Measurements from ENCODE around the gene EVI5L. TPM values are rescaled to one million over a fixed set of nuclear protein-coding genes. Genes with fewer than 3 reads are reported as not detected.

EVI5L gene
- total RNA-seq, 4 donors from 2014 or later, result 7.7 to 22.3 (median 14.9) TPM

DNA sequence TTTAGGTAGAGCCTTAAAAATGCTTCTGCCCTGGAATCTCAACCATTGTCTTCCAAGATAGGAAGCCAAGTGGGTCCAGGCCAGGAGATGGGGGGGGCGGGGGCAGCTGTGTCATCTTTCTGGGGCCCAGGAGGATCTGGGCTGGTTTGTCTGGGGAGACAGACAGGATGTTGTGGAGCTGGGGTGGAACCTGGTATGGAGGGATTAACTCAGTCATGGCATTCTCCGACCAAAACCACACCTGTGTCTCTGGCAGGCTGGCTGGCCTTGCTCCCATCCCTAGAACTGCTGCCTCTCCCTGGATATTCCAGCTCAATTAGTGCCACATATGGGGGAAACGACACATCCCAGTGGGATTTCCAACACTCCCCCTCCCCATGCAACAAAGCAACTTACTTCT is 70.9 kb downstream of the EVI5L start:
- TF ChIP-seq, protein P1, sequence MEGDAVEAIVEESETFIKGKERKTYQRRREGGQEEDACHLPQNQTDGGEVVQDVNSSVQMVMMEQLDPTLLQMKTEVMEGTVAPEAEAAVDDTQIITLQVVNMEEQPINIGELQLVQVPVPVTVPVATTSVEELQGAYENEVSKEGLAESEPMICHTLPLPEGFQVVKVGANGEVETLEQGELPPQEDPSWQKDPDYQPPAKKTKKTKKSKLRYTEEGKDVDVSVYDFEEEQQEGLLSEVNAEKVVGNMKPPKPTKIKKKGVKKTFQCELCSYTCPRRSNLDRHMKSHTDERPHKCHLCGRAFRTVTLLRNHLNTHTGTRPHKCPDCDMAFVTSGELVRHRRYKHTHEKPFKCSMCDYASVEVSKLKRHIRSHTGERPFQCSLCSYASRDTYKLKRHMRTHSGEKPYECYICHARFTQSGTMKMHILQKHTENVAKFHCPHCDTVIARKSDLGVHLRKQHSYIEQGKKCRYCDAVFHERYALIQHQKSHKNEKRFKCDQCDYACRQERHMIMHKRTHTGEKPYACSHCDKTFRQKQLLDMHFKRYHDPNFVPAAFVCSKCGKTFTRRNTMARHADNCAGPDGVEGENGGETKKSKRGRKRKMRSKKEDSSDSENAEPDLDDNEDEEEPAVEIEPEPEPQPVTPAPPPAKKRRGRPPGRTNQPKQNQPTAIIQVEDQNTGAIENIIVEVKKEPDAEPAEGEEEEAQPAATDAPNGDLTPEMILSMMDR (IDR thresholded peaks at IDR 0.05), result no peak
- TF ChIP-seq POLR2A (IDR thresholded peaks at IDR 0.05), result no peak
- H3K4me1 ChIP-seq, result peaks cover 3 to 26% (median 15%) of the 10 kb centered on the region in 4 donors
- DNase-seq, result no peak
- no peak overlapping the region for H3K27ac ChIP-seq
- H3K9me3 ChIP-seq, result no peaks in the 10 kb centered on the region
- H3K36me3 ChIP-seq, result peaks cover 0 to 6% (median 0%) of the 10 kb centered on the region in 3 donors
- no peak overlapping the region for H3K4me3 ChIP-seq
- H3K27me3 ChIP-seq, result no peaks in the 10 kb centered on the region

DNA sequence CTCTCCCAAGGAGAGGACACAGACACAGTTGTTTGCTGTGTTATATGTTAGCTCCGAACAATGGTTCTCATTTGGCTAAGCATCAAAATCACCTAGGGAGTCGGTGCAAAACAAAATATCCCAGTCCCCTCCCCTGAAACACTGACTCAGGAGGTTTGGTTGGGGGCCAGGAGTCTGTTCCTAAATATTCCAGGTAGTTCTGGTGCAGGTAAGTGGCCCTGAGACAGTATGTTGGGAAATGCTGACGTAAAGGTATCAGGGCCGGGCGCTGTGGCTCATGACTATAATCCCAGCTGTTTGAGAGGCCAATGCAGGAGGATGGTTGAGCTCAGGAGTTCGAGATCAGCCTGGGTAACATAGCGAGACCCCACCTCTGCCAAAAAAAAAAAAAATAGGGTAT is 71.3 kb downstream of the EVI5L start:
- no peaks in the 10 kb centered on the region for H3K9me3 ChIP-seq

DNA sequence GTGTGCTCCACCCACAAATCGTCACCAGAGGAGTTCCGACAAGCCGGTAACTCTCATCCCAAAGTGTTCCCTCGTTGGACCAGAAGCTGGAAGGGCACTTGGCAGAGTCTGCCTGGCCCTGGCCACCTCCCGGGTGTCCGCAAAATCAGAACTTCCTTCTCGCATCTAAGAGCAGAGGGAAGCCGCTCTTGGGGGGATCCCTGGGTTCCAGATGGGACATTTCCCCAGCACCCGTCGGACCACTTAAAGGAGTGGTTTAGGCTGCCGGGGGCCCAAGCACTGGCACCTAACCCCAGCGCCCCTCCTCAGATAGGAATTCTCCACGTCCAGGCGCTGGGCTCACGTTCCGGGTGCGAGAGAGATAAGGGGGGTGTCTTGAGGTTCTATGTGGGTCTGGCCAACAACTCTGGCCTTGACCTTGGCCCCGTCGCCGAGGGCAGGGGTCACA is 72.8 kb downstream of the EVI5L start:
- Histone ChIP-seq H3K27me3 (no peaks in the 10 kb centered on the region), H3K9me3 (no peaks in the 10 kb centered on the region), H3K36me3 (peaks cover 0 to 21% (median 0%) of the 10 kb centered on the region in 3 donors), H3K4me3 (peak overlapping the region; percentile 37 to 89 (median 70)), H3K27ac (peak overlapping the region; percentile 52 to 95 (median 86)), H3K4me1 (peaks cover 3 to 30% (median 15%) of the 10 kb centered on the region in 4 donors)
- no peak for DNase-seq
- no peak for TF ChIP-seq POLR2A (IDR thresholded peaks at IDR 0.05)

More for the DNA sequence above, 71.3 kb downstream of the EVI5L start:
- peaks cover 0 to 10% (median 0%) of the 10 kb centered on the region in 3 donors for H3K36me3 ChIP-seq
- H3K4me3 ChIP-seq, result no peak overlapping the region
- H3K27ac ChIP-seq, result no peak overlapping the region
- no peak for TF ChIP-seq POLR2A (IDR thresholded peaks at IDR 0.05)
- H3K27me3 ChIP-seq, result no peaks in the 10 kb centered on the region
- peaks cover 3 to 30% (median 15%) of the 10 kb centered on the region in 4 donors for H3K4me1 ChIP-seq
- no peak for DNase-seq

DNA sequence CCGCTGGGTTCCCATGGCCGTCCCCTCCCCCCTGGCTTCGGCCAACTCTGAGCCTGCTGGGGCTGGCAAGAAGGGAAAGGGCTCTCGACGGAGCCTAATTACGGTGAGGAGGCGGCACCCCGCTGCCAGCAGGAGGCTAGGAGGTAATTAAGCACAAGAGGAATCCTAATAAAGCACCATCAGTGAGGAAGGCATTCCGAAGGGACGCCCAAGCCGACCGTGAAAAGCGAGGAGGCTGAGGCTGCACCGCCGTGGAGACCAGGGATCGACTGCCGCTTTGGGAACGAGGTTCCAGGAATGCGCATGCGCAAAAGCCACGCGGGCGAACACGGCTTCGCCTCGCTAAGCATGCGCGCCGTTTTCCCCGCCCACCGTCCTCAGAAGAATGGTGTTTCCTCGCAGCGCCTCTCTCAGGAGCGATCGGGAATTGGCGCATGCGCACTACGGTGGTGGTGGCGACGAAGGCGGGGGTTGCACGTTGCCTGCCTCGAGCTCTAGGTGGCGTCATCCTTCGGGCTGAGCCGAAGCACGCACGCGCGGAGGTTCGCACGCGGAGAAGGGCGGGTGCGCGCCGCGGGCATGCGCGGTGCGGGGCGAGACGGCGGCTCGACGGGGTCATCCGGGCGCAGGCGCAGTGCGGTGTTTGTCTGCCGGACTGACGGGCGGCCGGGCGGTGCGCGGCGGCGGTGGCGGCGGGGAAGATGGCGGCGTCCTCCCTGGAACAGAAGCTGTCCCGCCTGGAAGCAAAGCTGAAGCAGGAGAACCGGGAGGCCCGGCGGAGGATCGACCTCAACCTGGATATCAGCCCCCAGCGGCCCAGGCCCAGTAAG is 73.4 kb downstream of the EVI5L start, which contains the start of gene MAP2K7:
MAP2K7 (plus strand) TSS at position 634 of the 830 bp plus-strand sequence; CDS start at position 702, 68 bp downstream.
- H3K4me1 ChIP-seq, result peaks cover 3 to 30% (median 15%) of the 10 kb centered on the region in 4 donors

DNA sequence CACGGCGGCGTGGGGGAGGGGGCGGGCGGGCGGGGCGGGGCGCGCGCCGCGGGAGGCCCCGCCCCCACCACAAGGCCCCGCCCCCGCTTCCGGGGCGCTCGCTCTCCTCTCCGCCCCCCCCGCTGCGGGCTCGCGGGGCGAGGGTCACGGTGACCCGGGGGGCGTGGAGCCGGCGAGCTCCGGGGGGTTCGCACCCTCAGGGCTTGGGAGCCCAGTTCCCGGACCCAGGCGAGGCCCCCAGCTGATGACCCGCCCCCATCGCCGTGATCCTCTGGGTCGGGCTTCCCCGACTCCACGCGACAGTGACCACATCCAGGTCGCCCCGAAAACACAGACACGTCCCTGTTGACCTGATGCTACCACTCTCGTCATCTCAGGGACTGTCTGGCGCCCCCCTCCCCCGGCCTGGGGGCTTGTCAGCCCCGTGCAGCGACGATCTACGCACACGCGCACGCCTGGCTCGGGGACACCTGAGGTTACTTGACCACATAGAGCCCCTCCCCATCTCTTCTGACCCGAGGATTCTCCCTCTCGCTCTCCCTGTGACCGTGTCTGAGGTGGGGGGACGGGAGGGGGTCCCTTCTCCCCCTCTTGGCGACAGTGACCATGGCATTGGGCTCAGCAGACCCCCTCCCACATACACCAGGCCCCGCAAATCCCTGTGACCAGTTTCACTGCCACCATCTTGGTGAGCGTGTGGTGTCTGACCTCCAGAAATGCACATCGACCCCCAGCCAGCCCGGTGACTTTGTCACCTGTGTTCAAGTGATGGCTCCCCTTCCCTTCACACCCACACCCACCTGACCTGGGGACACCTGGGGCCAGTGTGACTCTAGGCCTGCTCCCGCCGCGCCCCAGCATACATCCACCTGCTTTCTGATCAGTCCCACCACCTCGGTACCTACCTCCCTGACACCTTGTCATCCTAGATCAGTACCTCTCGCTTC is 74.3 kb downstream of the EVI5L start:
- Histone ChIP-seq H3K27ac (peak overlapping the region; percentile 88 to 95 (median 92)), H3K36me3 (peaks cover 0 to 26% (median 0%) of the 10 kb centered on the region in 3 donors), H3K27me3 (no peaks in the 10 kb centered on the region), H3K9me3 (no peaks in the 10 kb centered on the region), H3K4me1 (peaks cover 3 to 30% (median 15%) of the 10 kb centered on the region in 4 donors), H3K4me3 (peak overlapping the region; percentile 81 to 98 (median 86))
- TF ChIP-seq, protein P1 (IDR thresholded peaks at IDR 0.05), result no peak
- no peak for TF ChIP-seq POLR2A (IDR thresholded peaks at IDR 0.05)
- peak in 2 of 3 donors; percentile 49 to 80 for DNase-seq

More for the DNA sequence above, 73.4 kb downstream of the EVI5L start, which contains the start of gene MAP2K7:
- H3K27me3 ChIP-seq, result no peaks in the 10 kb centered on the region
- H3K36me3 ChIP-seq, result peaks cover 0 to 21% (median 0%) of the 10 kb centered on the region in 3 donors
- peak within 1 kb of the TSS; percentile 88 to 95 (median 92) for H3K27ac ChIP-seq
- peak within 1 kb of the TSS; percentile 81 to 98 (median 86) for H3K4me3 ChIP-seq
- peak; percentile 100 for DNase-seq
- H3K9me3 ChIP-seq, result no peaks in the 10 kb centered on the region
- peak; percentile 53 to 56 for TF ChIP-seq POLR2A (IDR thresholded peaks at IDR 0.05)
- TF ChIP-seq, protein P1 (IDR thresholded peaks at IDR 0.05), result peak; percentile 35 to 68 (median 56)

DNA sequence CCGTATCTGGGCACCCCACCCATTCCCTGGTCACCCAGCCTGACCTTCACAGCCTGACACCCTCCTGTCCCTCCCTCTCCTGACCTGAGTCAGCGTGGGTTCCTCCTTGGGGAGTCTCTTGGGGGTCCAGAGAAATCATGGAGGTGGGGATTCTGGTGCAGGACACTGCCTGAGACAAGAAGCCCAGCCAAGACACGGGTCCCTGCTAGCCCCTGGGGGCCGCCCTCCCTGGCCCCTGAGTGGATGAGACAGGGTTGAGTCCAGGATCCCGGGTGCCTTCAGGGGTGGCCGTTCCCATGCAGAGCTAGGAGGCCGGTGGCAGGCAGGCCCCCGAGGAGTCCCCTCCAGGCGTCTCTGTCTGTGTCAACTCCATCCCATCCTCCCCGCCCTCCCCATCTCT is 75.2 kb downstream of the EVI5L start:
- H3K4me1 ChIP-seq, result peaks cover 3 to 30% (median 15%) of the 10 kb centered on the region in 4 donors
- DNase-seq, result peak in 1 of 3 donors; percentile 45
- TF ChIP-seq, protein P1 (IDR thresholded peaks at IDR 0.05), result no peak
- no peak for TF ChIP-seq POLR2A (IDR thresholded peaks at IDR 0.05)

More for the DNA sequence above, 75.2 kb downstream of the EVI5L start:
- no peaks in the 10 kb centered on the region for H3K9me3 ChIP-seq
- no peaks in the 10 kb centered on the region for H3K27me3 ChIP-seq
- H3K27ac ChIP-seq, result no peak overlapping the region
- peak overlapping the region in 1 of 4 donors; percentile 83 for H3K4me3 ChIP-seq
- peaks cover 0 to 35% (median 0%) of the 10 kb centered on the region in 3 donors for H3K36me3 ChIP-seq
